K562 (cell line): ENCODE results near the gene ANO10. TPM values are rescaled to one million over a fixed set of nuclear protein-coding genes. Genes with fewer than 3 reads are reported as not detected.

Experiments used
- HCFC1 ChIP-seq: IDR thresholded peaks from 2 replicates; pipeline ENCODE4 v1.6.1; 2012; ENCODE audit warnings: low read depth, low read length, improper control_type of control experiment
- HNRNPL ChIP-seq: fragments of 200-400 bp; formaldehyde crosslinking; IDR thresholded peaks from 2 replicates; pipeline ENCODE4 v1.6.1; 2017; ENCODE audit warnings: low read depth, mild to moderate bottlenecking, low read length
- MEF2A ChIP-seq: IDR thresholded peaks from 2 replicates; pipeline ENCODE4 v1.6.1; 2011; ENCODE audit warnings: low read depth, mild to moderate bottlenecking, low read length, moderate library complexity; ENCODE audit not compliant: control insufficient read depth
- MEF2D ChIP-seq: conservative IDR thresholded peaks from 2 replicates; pipeline ENCODE4 v1.6.1; 2016; ENCODE audit warnings: low read depth, missing genetic modification characterization, missing compliant biosample characterization
- NELFE ChIP-seq: IDR thresholded peaks from 2 replicates; pipeline ENCODE4 v1.6.1; 2011; ENCODE audit warnings: mild to moderate bottlenecking; ENCODE audit not compliant: insufficient read depth, insufficient read length
- NFE2L1 ChIP-seq: fragments of 450-650 bp; IDR thresholded peaks from 2 replicates; pipeline ENCODE4 v1.6.1; 2016; ENCODE audit warnings: missing genetic modification characterization, low read depth, mild to moderate bottlenecking, missing compliant biosample characterization, moderate library complexity, borderline replicate concordance
- NR2C1 ChIP-seq, 2 experiments: fragments of 450-650 bp; IDR thresholded peaks; 2 replicates each; pipeline ENCODE4 v1.6.1; 2017; ENCODE audit warnings: mild to moderate bottlenecking in 2 of 2, antibody characterized with exemption in 1 of 2, inconsistent platforms in 1 of 2, missing compliant biosample characterization in 1 of 2, missing genetic modification characterization in 1 of 2
- RCOR1 ChIP-seq, 2 experiments: IDR thresholded peaks; 2 replicates each; pipeline ENCODE4 v1.6.1; 2012; ENCODE audit warnings: low read depth in 2 of 2, low read length in 2 of 2, borderline replicate concordance in 1 of 2, improper control_type of control experiment in 1 of 2
- SRSF1 ChIP-seq: fragments of 200-400 bp; formaldehyde crosslinking; IDR thresholded peaks from 2 replicates; pipeline ENCODE4 v1.6.1; 2017; ENCODE audit warnings: mild to moderate bottlenecking, low read depth, low read length, moderate library complexity
- TAL1 ChIP-seq: fragments of 450-650 bp; IDR thresholded peaks from 2 replicates; pipeline ENCODE4 v1.6.1; 2016; ENCODE audit warnings: mild to moderate bottlenecking
- ZFP1 ChIP-seq: fragments of 450-650 bp; formaldehyde crosslinking; IDR thresholded peaks from 2 replicates; pipeline ENCODE4 v1.4.0; 2020; ENCODE audit warnings: mild to moderate bottlenecking, mixed read lengths
- ZNF124 ChIP-seq: sonication (generic); formaldehyde crosslinking; IDR thresholded peaks from 2 replicates; pipeline ENCODE4 v1.8.1; 2022; ENCODE audit warnings: missing genetic modification reagents
- ZNF217 ChIP-seq: sonication (generic); formaldehyde crosslinking; IDR thresholded peaks from 2 replicates; pipeline ENCODE4 v1.8.0; 2022; ENCODE audit warnings: mild to moderate bottlenecking, missing genetic modification reagents
- ZNF23 ChIP-seq: fragments of 250-450 bp; sonication (Bioruptor Pico); IDR thresholded peaks from 2 replicates; pipeline ENCODE4 v1.4.0; 2020; ENCODE audit warnings: mild to moderate bottlenecking
- ZNF561 ChIP-seq: fragments of 450-650 bp; formaldehyde crosslinking; conservative IDR thresholded peaks from 2 replicates; pipeline ENCODE4 v1.4.0; 2020; ENCODE audit warnings: mild to moderate bottlenecking, moderate library complexity
- ZSCAN29 ChIP-seq: fragments of 450-650 bp; IDR thresholded peaks from 2 replicates; pipeline ENCODE4 v1.6.1; 2017
- polyA plus RNA-seq, 8 experiments: library from polyadenylated mRNA; depleted of rRNA in 4 of 8; stranded (reverse) in 5 of 8; unstranded in 3 of 8; fragments of >200 nt; fragmentation: Nextera tagmentation in 2 of 8; fragmentation: Illumina TruSeq in 1 of 8; extraction: Ambion mirVana in 2 of 8; extraction: Trizol in 1 of 8; gene quantifications; 2 replicates each; pipeline versions ENCODE4 v1.2.1 to v1.2.3, GENCODE V29; 2011 to 2014; ENCODE audit warnings: inconsistent platforms in 1 of 8, missing spikeins in 1 of 8
- total RNA-seq, 7 experiments: library from RNA; depleted of rRNA in 6 of 7; stranded (reverse); fragments of >200 nt in 6 of 7; fragmentation: Illumina TruSeq in 2 of 7; extraction: Trizol in 2 of 7; gene quantifications; 2 replicates each; pipeline versions ENCODE4 v1.2.1 to v1.2.3, GENCODE V29; 2011 to 2021; ENCODE audit warnings: low replicate concordance in 1 of 7
- TF ChIP-seq, protein P1 (sequence below): sonication (generic); formaldehyde crosslinking; IDR thresholded peaks from 2 replicates; pipeline ENCODE4 v1.8.0; 2023; ENCODE audit warnings: mild to moderate bottlenecking, missing genetic modification reagents
- TF ChIP-seq, protein P2 (sequence below): fragments of 450-650 bp; IDR thresholded peaks from 2 replicates; pipeline ENCODE4 v1.6.1; 2016
- TF ChIP-seq, protein P3 (sequence below): IDR thresholded peaks from 2 replicates; pipeline ENCODE4 v1.6.1; 2016; ENCODE audit warnings: missing genetic modification characterization, missing compliant biosample characterization
- TF ChIP-seq, protein P4 (sequence below): fragments of 250-450 bp; sonication (Bioruptor Pico); IDR thresholded peaks from 2 replicates; pipeline ENCODE4 v1.5.0; 2021; ENCODE audit warnings: mild to moderate bottlenecking, borderline replicate concordance

Gene ANO10
- total and polyA plus RNA-seq, 9 of the 15 experiments (the other 6 are each of a cell fraction or from before 2014, with no cell fraction given): 6.4 to 46.0 (median 32.3) TPM

DNA sequence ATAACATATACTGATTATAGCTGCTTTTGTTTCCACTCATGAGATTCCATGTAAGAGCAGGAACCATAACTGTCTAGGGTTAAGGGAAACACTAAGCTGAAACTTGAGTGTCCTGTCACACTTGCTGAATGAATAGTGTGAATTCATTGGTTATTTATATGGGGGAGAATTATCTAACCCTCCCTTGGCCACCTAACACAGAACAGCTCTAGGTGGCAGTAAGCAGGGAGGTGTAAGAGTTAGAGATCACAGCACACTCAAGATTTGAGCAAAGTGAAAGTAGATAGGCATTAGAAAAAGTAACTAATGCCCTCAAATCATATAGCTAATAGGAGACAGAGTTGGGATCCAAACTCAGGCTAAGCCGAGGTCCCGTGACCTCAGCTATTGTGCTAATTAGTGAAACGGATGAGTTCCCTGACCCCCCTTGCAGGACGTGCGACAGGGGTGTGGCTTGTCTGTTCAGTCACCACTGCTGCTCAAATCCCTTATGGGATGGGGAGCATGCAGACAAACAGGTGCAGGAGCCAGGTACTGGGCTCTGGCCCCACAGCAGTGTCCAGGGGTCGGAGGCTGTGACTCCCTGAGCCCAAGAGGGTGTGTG is 27.7 kb upstream of the ANO10 start (continued):
- TF ChIP-seq, protein P1, sequence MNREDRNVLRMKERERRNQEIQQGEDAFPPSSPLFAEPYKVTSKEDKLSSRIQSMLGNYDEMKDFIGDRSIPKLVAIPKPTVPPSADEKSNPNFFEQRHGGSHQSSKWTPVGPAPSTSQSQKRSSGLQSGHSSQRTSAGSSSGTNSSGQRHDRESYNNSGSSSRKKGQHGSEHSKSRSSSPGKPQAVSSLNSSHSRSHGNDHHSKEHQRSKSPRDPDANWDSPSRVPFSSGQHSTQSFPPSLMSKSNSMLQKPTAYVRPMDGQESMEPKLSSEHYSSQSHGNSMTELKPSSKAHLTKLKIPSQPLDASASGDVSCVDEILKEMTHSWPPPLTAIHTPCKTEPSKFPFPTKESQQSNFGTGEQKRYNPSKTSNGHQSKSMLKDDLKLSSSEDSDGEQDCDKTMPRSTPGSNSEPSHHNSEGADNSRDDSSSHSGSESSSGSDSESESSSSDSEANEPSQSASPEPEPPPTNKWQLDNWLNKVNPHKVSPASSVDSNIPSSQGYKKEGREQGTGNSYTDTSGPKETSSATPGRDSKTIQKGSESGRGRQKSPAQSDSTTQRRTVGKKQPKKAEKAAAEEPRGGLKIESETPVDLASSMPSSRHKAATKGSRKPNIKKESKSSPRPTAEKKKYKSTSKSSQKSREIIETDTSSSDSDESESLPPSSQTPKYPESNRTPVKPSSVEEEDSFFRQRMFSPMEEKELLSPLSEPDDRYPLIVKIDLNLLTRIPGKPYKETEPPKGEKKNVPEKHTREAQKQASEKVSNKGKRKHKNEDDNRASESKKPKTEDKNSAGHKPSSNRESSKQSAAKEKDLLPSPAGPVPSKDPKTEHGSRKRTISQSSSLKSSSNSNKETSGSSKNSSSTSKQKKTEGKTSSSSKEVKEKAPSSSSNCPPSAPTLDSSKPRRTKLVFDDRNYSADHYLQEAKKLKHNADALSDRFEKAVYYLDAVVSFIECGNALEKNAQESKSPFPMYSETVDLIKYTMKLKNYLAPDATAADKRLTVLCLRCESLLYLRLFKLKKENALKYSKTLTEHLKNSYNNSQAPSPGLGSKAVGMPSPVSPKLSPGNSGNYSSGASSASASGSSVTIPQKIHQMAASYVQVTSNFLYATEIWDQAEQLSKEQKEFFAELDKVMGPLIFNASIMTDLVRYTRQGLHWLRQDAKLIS (CRISPR knock-in tag): no peak
- 0 out of 2 replicates have a peak, but pooled peaks have one; percentile 11 for TF ChIP-seq HCFC1
- TF ChIP-seq ZNF217 (CRISPR knock-in tag): no peak
- no peak for TF ChIP-seq NR2C1 (IDR thresholded peaks at IDR 0.05)
- TF ChIP-seq NR2C1 (tag; IDR thresholded peaks at IDR 0.05): peak; percentile 50; the same call in 1 of the 2 replicates
- no peak for TF ChIP-seq HNRNPL
- no peak for TF ChIP-seq TAL1
- TF ChIP-seq, protein P2, sequence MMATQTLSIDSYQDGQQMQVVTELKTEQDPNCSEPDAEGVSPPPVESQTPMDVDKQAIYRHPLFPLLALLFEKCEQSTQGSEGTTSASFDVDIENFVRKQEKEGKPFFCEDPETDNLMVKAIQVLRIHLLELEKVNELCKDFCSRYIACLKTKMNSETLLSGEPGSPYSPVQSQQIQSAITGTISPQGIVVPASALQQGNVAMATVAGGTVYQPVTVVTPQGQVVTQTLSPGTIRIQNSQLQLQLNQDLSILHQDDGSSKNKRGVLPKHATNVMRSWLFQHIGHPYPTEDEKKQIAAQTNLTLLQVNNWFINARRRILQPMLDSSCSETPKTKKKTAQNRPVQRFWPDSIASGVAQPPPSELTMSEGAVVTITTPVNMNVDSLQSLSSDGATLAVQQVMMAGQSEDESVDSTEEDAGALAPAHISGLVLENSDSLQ: no peak
- TF ChIP-seq MEF2D: no peak
- no peak for TF ChIP-seq ZSCAN29
- no peak for TF ChIP-seq SRSF1
- no peak for TF ChIP-seq ZNF561 (CRISPR knock-in tag)
- TF ChIP-seq, protein P3, sequence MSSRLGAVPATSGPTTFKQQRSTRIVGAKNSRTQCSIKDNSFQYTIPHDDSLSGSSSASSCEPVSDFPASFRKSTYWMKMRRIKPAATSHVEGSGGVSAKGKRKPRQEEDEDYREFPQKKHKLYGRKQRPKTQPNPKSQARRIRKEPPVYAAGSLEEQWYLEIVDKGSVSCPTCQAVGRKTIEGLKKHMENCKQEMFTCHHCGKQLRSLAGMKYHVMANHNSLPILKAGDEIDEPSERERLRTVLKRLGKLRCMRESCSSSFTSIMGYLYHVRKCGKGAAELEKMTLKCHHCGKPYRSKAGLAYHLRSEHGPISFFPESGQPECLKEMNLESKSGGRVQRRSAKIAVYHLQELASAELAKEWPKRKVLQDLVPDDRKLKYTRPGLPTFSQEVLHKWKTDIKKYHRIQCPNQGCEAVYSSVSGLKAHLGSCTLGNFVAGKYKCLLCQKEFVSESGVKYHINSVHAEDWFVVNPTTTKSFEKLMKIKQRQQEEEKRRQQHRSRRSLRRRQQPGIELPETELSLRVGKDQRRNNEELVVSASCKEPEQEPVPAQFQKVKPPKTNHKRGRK (tag): no peak
- no peak for TF ChIP-seq NFE2L1 (tag)
- TF ChIP-seq RCOR1 (IDR thresholded peaks at IDR 0.05; ENCODE audit: borderline replicate concordance in 1 of 2, low read depth in 2 of 2, low read length in 2 of 2): peak in 1 of 2 experiments; percentile 61; a peak in 2 of 4 replicates
- TF ChIP-seq, protein P4, sequence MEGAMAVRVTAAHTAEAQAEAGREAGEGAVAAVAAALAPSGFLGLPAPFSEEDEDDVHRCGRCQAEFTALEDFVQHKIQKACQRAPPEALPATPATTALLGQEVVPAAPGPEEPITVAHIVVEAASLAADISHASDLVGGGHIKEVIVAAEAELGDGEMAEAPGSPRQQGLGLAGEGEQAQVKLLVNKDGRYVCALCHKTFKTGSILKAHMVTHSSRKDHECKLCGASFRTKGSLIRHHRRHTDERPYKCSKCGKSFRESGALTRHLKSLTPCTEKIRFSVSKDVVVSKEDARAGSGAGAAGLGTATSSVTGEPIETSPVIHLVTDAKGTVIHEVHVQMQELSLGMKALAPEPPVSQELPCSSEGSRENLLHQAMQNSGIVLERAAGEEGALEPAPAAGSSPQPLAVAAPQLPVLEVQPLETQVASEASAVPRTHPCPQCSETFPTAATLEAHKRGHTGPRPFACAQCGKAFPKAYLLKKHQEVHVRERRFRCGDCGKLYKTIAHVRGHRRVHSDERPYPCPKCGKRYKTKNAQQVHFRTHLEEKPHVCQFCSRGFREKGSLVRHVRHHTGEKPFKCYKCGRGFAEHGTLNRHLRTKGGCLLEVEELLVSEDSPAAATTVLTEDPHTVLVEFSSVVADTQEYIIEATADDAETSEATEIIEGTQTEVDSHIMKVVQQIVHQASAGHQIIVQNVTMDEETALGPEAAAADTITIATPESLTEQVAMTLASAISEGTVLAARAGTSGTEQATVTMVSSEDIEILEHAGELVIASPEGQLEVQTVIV (CRISPR knock-in tag): no peak
- no peak for TF ChIP-seq ZNF23
- no peak for TF ChIP-seq ZNF124 (CRISPR knock-in tag)
- no peak for TF ChIP-seq ZFP1 (CRISPR knock-in tag)
- TF ChIP-seq MEF2A: no peak
- TF ChIP-seq NELFE: no peak
